ENCODE data around the gene CDK12.
"Not testable (repeated sequence)": the region's sequence is repeated elsewhere in the genome, so short reads cannot be mapped to it uniquely, and the experiment has no call there.

Gene CDK12

GRCh38 chr17:39507511-39507910, 46.2 kb downstream of the CDK12 start:
- no peak for DNase-seq

- DNase-seq, result no peak
Observed at GRCh38 chr17:39508987-39509386, 47.7 kb downstream of the CDK12 start.

- no peak for DNase-seq
Observed at GRCh38 chr17:39513309-39513708, 52.0 kb downstream of the CDK12 start.

GRCh38 chr17:39513915-39514314, 52.6 kb downstream of the CDK12 start:
- DNase-seq, result no peak

- no peak for DNase-seq
Observed at GRCh38 chr17:39517224-39517623, 55.9 kb downstream of the CDK12 start.

GRCh38 chr17:39525801-39526506, 64.7 kb downstream of the CDK12 start:
- no peak for DNase-seq

GRCh38 chr17:39527220-39527813, 66.0 kb downstream of the CDK12 start:
- DNase-seq, result no peak

GRCh38 chr17:39529455-39529854, 68.2 kb downstream of the CDK12 start:
- no peak for DNase-seq

GRCh38 chr17:39530513-39530912, 69.2 kb downstream of the CDK12 start:
- no peak for DNase-seq

GRCh38 chr17:39531252-39531651, 70.0 kb downstream of the CDK12 start:
- DNase-seq, result no peak

- DNase-seq, result no peak
Observed at GRCh38 chr17:39533891-39534290, 72.6 kb downstream of the CDK12 start.

GRCh38 chr17:39534768-39535405, 73.6 kb downstream of the CDK12 start:
- no peak for DNase-seq

GRCh38 chr17:39536468-39536867, 75.2 kb downstream of the CDK12 start:
- DNase-seq, result no peak

GRCh38 chr17:39537364-39537763, 76.1 kb downstream of the CDK12 start:
- DNase-seq, result not testable (repeated sequence)

GRCh38 chr17:39538866-39539265, 77.6 kb downstream of the CDK12 start:
- no peak for DNase-seq

GRCh38 chr17:39540611-39541010, 79.3 kb downstream of the CDK12 start:
- no peak for DNase-seq

- DNase-seq, result no peak
Observed at GRCh38 chr17:39541652-39542051, 80.4 kb downstream of the CDK12 start.

GRCh38 chr17:39543176-39543575, 81.9 kb downstream of the CDK12 start:
- no peak for DNase-seq

GRCh38 chr17:39543664-39544063, 82.4 kb downstream of the CDK12 start:
- no peak for DNase-seq

GRCh38 chr17:39544361-39544760, 83.1 kb downstream of the CDK12 start:
- DNase-seq, result not testable (repeated sequence)

GRCh38 chr17:39547713-39548478, 86.6 kb downstream of the CDK12 start:
- DNase-seq, result peak; percentile 21

- no peak for DNase-seq
Observed at GRCh38 chr17:39548494-39549225, 87.4 kb downstream of the CDK12 start.
